HG03520 (cell line): ENCODE results near the gene PRR29.
A peak's percentile ranks its signal among the peaks of the same experiment; 100 is the strongest.

ENCODE experiments used
- ATAC-seq: cut with Tn5 transposase; IDR thresholded peaks from one replicate; pipeline ENCODE4 v1.9.1; 2021; ENCODE audit warnings: mild to moderate bottlenecking, moderate library complexity; ENCODE audit not compliant: unreplicated experiment

The PRR29 gene

DNA sequence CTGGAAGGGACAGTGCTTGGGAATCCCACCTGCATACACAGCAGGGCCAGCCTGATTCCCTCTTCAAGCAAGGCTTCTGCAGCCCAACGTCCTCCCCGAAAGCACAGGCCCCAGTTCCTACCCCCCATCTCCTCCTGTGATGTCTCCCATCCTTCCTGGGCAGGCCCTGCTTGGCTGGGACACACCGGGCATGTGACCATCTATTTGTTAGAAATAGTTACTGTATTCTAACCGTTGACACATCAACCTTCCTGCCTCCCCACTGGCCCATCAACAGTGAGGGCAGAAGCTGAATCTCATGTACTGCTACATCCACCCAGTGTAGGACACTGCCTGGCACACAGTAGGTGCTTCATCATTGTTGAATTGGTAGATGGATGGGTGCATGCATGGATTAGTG lies 10.7 kb downstream of the PRR29 start:
- ATAC-seq = no peak

DNA sequence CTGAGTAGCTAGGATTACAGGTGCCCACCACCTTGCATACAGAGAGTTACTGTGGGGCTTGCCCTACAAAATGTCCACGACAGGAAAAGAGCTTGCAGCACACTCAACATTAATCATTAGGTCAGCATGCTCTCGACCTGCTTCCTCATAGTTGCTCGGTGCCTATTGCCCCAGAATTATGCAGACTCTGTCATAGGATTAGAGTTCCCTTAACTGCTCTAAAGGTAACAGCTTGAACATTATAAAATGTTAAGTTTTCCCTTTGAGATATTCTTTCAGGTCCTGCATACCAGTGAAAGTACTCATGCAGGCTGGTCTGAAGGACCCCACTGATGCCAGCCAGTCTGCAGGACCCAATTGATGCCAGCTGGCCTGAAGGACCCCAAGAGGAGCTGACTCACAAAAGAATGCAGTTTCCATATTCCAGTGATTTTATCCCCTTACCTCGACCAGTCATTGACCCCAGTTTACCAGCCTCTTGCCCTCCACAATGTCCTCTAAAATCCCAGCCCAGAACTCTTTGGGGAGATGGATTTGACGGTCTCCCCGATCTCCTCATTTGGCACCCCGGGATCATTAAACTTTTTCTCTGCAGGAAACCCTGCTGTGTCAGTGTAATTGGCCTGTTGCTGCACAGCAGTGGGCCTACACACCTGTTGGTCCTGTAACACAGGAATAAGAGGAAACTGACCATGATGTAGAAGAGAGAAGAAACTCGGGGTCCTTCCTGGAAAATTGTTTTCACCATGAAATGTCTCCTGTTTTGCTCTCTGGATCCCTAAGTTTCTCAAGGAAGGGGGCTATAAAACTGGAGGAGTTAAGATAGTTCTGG lies 11.6 kb downstream of the PRR29 start:
- no peak for ATAC-seq

DNA sequence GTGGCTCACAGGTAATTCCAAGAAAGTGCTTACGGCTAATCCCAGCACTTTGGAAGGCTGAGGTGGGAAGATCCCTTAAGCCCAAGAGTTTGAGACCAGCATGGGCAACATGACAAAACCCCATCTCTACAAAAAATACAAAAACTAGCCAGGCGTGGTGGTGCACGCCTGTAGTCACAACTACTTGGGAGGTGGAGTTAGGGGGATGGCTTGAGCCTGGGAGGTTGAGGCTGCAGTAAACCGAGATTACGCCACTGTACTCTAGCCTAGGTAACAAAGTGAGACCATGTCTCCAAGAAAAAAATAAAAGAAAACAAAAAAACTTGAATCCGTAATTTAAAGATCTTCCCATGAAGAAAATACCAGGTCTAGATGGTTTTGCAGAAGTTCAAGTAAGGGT lies 17.3 kb downstream of the PRR29 start:
- no peak for ATAC-seq

DNA sequence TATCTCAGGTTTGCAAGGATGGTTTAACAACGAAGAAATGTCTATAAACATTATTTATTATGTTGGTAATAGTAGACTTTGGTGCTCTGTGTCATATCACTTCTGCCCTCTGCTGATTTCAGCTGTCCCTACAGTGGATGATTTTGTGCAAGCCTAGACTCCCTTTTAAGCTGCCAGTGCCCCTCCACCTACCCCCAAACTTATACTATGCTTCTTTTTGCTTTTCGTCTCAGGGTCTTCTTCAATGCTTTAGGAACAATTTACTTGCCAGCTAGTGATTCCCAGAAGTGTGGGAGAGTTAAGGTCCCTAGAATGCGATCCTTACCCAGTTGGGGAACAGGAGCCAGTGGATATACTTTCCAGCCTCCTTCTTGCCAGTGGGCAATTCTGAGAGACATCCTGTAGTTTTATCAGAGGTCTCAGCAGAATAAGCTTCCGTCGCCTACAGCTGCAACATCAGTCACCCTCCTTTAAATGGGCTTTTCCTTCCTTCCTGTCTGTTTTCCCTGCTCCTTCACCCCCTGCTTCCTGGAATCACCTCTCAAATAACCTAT lies 18.2 kb downstream of the PRR29 start:
- no peak for ATAC-seq

DNA sequence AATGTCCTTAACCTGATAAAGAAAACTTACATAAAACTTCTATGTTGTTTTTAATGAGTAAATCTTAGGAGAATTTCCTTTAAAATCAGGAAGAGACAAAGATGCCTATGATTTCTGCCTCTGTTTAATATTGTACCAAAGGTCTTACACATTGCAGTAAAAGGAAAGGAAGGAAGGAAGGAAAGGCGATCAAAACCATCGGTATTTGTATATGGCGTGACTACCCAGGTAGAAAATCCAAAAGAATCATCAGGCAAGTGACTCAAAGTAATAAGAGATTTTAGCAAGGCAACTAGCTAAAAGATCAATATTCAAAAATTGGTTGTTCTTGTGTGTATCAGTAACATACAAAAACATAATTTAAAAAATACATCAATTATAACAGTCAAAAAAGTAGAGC lies 18.8 kb downstream of the PRR29 start:
- no peak for ATAC-seq

DNA sequence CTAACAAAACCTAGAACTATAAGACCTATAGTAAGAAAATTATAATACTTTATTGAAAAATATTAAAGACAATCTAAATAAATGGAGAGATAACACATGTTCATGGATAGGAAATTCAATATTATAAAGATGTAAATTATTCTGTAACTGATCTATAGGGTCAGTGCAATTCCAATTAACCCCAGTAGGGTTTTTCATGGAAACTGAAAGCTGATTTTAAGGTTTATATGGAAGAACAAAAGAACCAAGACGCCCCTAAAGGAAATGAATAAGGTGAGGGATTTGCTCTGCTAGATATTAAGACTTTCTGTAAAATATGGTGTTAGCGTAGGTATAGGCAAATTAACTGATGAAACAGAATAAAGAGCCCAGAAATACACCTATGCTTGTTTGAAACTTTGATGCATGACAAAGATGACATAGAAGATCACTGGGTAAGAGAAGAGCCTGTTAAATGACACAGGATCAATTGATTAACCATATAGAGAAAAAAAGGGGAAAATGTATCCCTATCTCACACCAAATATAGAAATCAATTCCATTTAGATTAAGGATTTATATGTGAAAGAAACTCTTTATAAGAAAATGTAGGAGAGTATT lies 19.3 kb downstream of the PRR29 start:
- ATAC-seq = no peak

DNA sequence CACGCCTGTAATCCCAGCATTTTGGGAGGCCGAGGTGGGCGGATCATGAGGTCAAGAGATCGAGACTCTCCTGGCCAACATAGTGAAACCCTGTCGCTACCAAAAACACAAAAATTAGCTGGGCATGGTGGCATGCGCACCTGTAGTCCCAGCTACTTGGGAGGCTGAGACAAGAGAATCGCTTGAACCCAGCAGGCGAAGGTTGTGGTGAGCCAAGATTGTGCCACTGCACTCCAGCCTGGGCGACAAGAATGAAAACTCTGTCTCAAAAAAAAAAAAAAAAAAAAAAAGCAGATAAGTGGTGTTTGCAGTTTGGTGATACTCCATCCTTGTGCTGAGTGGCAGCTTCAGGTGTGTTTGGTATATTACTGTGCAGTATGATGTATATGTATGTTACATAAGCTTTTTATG lies 21.4 kb downstream of the PRR29 start:
- peak; percentile 12 for ATAC-seq

DNA sequence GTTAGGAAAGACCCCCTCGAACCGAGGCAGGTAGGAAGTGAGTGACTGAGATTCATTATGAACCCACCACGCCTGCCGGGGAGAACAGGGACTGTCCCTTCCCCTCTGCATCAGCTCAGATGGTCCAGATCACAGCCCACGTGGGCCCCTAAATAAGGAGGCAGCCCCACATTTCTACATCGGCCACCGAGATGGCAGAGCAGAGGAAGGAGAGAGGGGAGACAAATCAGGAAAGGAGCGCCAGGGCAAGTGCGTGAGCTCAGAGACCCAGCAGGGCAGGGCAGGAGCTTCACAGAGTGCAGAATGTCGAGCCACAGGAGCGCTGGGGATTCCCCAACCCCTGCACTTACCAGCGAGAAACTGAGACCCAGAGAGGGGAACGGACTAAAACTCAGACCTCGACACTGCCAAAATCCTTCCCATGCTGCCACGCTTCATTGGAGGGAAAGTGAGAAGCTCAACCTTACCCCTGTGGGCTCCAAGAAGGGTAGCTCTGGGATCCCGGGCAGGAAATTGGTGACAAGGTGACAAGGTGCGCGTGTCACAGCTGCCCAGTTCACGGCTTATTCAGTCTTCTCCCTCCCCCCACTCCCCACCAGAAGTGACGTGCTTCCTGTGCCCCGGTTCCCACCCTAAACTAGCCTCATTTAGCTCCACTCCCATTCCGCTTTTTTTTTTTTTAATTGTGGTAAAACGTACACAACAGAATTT lies 22.1 kb downstream of the PRR29 start, which contains the start of gene ICAM2:
Gene ICAM2, minus strand, starts transcription at position 578 of the 711 bp plus-strand sequence. CDS start 13,942 bp downstream, outside the sequence.
- ATAC-seq = peak; percentile 49

DNA sequence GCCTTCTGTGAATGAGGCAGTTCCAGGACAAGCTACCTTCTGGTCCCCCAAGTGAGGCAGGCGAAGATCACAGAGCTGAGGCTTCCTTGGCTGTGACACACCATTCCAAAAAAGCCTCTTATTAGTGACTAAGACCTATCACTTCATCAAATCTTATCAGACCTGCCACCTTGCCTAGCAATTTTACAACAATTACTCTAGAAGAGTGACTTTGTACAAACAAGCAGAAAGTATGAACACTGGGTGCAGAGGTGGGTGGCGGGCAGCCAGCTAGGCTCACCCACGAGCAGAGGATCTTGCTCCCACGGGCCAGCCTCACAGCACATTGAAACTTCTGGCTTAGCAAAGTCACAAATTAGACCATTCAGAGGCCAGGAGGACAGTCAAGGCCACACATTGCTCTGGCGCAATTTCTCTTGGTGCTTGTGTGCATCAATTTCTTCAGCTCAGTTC lies 24.5 kb downstream of the PRR29 start:
- ATAC-seq = no peak

DNA sequence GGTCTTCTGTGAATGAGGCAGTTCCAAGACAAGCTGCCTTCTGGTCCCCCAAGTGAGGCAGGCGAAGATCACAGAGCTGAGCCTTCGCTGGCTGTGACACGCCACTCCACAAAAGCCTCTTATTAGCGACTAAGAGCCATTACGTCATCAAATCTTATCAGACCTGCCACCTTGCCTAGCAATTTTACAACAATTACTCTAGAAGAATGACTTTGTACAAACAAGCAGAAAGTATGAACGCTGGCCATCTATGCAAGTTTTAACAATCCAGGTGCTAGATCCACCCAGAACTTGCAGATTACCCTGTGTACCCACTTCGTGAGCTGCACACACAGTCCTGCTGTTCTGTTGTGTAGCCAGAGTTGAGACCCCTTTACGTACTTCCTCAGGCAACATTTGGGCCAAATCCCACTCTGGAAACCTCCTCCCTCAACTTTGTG lies 26.1 kb downstream of the PRR29 start:
- ATAC-seq = no peak

DNA sequence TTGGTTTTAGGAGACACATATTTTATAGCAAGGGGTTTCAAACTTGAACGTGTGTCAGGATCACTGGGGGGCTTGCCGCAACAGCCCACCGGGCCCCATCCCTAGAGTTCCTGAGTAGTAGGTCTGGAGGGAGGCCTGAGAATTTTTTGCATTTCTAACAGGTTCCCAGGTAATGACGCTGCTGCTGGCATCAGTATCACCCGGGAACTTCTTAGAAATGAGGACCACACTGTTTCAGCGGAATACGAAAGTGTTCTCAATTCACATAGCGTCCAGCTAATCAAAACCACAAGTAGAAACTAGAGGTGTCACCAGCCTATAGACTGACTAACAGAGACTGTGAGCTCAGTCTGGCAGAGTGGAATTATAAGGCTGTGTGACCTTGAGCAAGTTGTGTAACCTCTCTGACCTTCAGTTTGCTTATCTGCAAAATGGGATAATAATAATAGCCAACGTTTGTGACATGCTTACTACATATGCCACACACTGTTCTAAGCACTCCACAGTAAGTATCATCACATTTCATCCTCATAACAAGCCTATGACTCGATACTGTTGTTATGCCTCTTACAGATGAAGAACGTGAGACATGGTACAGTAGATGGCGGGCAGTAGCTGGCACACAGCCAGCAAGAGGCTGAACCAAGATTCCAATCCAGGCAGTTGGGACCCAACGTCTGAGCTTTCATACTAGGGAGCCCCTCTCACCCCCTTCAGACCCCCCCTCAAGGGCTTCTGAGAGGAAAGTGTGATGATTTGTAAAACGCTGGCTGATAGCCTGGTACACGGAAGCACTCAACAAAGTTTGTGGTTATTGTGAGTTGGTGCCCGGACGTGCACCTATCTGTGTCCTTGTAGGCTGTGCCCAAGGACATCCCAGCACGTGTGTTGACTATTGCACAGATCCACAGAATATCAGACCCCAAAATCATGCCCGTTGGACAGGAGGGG lies 26.9 kb downstream of the PRR29 start:
- ATAC-seq = no peak

DNA sequence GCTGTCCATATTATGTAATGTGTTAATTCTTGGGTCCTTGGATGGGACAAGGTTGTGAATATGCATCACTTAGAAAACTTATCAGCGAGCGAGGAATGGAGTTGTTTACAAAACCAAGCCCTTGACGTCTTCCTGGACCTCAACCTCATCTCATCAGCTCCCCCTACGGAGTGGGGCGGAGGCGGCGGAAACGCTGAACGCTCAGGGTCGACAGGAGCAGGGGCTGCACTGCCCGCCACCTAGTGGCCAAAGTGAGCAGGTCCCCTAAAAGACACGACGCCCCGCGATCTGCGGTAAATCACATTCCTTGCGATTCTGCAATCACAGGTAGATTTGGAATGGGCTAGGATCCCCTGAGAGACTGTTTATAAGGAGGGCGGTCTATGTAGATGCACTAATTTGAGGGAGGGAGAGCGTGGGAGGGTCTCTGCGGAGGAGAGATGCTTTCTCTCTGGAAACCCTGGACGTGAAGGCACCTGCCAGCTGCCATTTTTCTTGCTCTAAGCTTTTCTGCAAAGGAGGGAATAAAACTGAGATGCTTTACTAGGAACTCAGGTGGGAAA lies 27.7 kb downstream of the PRR29 start:
- ATAC-seq = no peak

DNA sequence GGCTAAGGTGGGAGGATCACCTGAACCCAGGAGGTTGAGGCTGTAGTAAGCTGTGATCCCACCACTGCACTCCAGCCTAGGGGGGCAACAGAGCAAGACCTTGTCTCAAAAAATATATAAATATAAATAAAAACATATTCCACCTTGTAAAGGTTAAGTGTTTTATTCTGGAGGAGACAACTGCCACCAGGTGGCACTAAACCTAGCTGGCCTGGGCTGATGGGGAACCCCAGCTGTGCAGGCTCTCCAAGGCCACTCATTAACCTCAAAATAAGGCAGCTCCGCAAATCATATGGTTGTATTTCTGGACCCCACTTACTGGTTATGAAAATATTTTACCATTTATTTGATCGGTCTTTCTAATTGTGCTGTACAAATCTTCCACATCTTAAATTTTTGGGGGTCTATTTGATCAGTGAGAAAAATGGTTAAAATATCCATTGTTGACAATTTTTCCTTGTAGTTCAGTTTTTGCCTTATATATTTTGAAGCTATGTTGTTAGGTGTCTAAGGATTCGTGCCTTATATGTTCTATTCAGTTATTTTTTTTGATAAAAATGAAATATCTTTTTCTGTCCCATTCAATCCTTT lies 30.8 kb downstream of the PRR29 start:
- no peak for ATAC-seq

DNA sequence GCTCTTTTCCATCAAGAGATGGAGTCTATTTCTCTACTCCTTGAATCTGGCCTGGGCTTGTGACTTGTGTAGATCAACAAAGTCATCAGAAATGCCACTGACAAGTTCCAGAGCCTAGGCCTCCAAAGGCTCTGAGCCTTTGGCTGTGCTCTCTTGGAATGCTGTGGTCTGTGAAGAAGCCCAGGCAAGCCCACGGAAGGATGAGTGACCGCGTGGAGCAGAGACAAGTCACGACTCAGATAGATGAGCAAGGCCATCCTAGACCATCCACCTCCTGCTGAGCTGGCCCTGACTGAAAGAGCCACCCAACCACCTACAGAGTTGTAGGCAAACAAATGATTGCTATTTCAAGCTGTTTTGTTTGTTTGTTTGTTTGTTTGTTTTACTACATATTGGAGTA lies 33.9 kb downstream of the PRR29 start:
- no peak for ATAC-seq

DNA sequence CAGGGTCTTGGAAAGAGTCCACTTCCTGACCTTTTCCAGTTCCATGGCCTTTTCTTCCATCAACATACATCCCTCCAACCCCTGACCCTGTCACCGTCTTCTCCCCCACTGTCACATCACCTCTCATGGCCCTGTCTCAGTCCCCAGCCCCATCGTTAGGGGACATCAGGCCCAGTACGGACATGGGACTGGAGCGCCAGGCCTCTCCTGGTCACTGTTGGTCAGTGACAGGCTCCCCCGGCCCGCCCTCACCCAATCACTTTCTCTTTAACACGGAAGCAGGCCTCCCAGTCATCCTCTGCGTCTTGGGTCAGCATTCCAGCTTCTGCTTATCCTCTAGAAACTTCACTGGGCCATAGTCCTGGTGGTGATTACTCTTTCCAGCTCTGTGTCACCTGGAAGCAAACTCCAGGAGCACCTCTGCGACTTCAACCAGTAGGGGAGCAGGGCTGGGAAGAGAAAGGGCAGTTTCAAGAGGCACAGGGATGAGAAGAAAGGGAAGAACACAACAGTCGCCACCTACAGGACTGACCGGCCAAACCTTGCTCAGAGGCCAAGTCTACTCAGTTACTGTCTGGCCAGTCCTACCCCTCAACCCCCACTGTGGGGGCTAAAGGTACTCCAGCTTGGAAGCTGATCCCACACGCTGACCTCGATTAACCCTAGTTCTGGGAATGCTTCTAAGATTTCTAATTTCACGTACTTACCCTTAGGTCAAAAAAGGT lies 38.2 kb downstream of the PRR29 start:
- ATAC-seq = no peak

DNA sequence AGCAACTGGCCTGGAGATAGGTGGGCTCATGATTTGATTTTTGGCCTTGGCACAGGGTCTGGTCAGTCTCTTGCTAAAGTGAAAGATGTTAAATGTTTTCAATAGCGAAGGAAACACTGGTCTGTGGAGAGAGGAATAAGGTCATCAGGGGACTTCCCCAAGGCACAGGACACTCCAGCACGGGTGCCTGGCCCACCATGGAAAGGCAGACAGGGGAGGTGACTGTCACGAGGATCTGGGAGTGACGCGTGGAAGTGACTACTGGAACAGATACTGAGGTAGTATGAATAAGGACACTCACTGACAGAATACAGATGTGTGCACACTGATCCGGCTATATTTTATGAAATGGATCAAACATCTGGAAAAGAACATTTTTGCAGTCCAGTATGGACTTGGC lies 39.0 kb downstream of the PRR29 start:
- ATAC-seq = no peak

DNA sequence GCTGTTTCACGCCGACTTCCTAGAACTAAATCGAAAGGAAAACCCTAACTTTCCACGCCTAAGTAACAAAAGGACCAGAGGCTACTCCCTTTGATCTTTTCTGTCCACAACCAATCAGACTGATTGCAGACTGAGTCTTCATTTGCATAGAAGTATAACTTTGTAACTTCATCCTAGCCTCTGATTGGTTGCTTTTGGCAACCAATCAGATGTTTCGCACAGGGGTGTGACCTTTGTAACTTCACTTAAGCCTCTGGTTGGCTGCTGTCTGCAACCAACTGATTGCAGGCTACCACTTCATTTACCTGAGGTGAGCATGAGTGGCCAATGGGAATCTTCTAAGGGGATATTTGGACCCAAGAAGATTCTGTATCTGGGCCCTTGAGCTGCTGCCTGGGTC lies 39.7 kb downstream of the PRR29 start:
- ATAC-seq = no peak

DNA sequence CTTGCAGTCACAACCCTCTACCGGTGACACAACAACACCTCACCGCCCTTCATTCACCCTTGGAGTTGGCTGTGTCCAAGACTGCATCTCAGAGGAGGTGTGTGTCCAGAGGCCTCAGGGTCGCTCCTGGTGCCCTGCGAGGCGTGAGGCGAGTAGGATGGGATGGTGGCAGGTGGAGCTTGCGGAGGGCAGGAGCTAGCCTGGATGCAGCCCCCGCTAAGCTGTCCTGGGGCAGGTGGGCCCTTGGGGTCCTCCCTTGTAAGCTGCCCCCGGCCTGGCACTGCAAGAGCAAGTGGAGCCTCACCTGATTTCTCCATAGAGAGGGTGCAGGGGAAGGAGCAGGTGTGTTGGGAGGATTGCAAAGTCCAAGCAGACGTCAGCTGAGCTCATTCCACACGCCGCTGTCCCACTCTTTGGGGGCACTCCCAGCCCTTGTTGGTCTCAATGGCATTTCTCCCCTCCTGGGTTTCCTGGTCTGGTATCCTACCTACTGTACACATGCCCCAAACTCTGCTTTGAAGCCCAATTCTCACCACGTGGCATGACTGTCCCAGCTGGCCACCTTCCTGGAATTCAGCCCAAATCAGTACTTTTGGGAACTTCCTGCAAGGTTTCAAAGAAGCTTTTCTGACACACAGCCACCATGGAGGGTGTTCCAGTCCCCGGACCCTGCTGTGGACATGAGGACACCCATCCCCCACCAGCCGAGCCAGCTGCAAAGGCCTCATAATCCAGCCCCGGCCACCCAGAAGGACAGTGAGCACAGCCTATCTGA lies 40.4 kb downstream of the PRR29 start:
- no peak for ATAC-seq
